B cell (primary cell): ENCODE data around the gene SETD6.

ENCODE experiments used
- CTCF ChIP-seq: fragments of 200-600 bp; IDR thresholded peaks from one replicate; pipeline ENCODE4 v1.8.0; 2022; ENCODE audit warnings: antibody characterized with exemption, mild to moderate bottlenecking
- EZH2 ChIP-seq: IDR thresholded peaks from 2 replicates; pipeline ENCODE4 v1.6.1; 2012; ENCODE audit warnings: borderline replicate concordance, low read depth, mild to moderate bottlenecking, moderate library complexity, low read length; ENCODE audit not compliant: insufficient read depth, poor library complexity, severe bottlenecking

GRCh38 chr16:58472266-58472665, 43.1 kb upstream of the SETD6 start:
- TF ChIP-seq EZH2 (no peak), CTCF (no peak)
